Keratinocyte (primary cell): ENCODE data around the gene ASB10. TPM values are rescaled to one million over a fixed set of nuclear protein-coding genes. Genes with fewer than 3 reads are reported as not detected.

ENCODE experiments used
- DNase-seq: peaks from one replicate; pipeline ENCODE4 v3.0.0-alpha.2; 2011; ENCODE audit warnings: low read depth, missing footprints, low spot score
- FAIRE-seq: peaks from 2 replicates; lab custom pipeline; 2011; peaks lifted over from hg19 to GRCh38; lab: Jason Lieb, UNC
- H2AFZ ChIP-seq: 2 replicates; pipeline ENCODE4 v1.6.0; 2012; ENCODE audit warnings: low read length, control low read depth, inconsistent platforms; ENCODE audit not compliant: control insufficient read depth
- H3K27ac ChIP-seq: 2 replicates; pipeline ENCODE4 v1.5.1; 2011; ENCODE audit warnings: low read length; ENCODE audit not compliant: control insufficient read depth, insufficient read depth
- H3K27me3 ChIP-seq: 3 replicates; pipeline ENCODE4 v1.6.0; 2011; ENCODE audit warnings: low read length; ENCODE audit not compliant: control insufficient read depth, insufficient read depth; ENCODE audit errors: extremely low read depth
- H3K36me3 ChIP-seq, 2 experiments: 2 replicates in 1 of 2; 3 replicates in 1 of 2; pipeline ENCODE4 v1.5.1; 2011; ENCODE audit warnings: low read length in 2 of 2, mild to moderate bottlenecking in 1 of 2; ENCODE audit not compliant: control insufficient read depth in 2 of 2, insufficient read depth in 2 of 2; ENCODE audit errors: extremely low read depth in 1 of 2
- H3K4me1 ChIP-seq: 3 replicates; pipeline ENCODE4 v1.5.1; 2011; ENCODE audit warnings: low read length; ENCODE audit not compliant: control insufficient read depth, insufficient read depth; ENCODE audit errors: extremely low read depth
- H3K4me2 ChIP-seq: 3 replicates; pipeline ENCODE4 v1.6.0; 2011; ENCODE audit warnings: low read depth, low read length; ENCODE audit not compliant: control insufficient read depth, insufficient read depth; ENCODE audit errors: extremely low read depth
- H3K4me3 ChIP-seq, 3 experiments: fragments of 200-600 bp in 1 of 3; sonication (generic) in 1 of 3; 2 replicates in 2 of 3; 3 replicates in 1 of 3; pipeline ENCODE4 v1.5.1; 2011 to 2016; ENCODE audit warnings: low read length in 3 of 3, mild to moderate bottlenecking in 3 of 3, control low read depth in 2 of 3, inconsistent platforms in 1 of 3, low read depth in 1 of 3, mixed read lengths in 1 of 3, mixed run types in 1 of 3, moderate library complexity in 1 of 3; ENCODE audit not compliant: control insufficient read depth in 2 of 3, insufficient read depth in 2 of 3; ENCODE audit errors: extremely low read depth in 1 of 3
- H3K79me2 ChIP-seq: 2 replicates; pipeline ENCODE4 v1.6.0; 2012; ENCODE audit warnings: low read length; ENCODE audit not compliant: control insufficient read depth, insufficient read depth
- H3K9ac ChIP-seq: 3 replicates; pipeline ENCODE4 v1.6.0; 2011; ENCODE audit warnings: low read length; ENCODE audit not compliant: control insufficient read depth, insufficient read depth; ENCODE audit errors: extremely low read depth
- H3K9me1 ChIP-seq: 3 replicates; pipeline ENCODE4 v1.6.0; 2011; ENCODE audit warnings: low read length; ENCODE audit not compliant: control insufficient read depth, insufficient read depth; ENCODE audit errors: extremely low read depth
- H3K9me3 ChIP-seq: 2 replicates; pipeline ENCODE4 v1.5.1; 2012; ENCODE audit warnings: low read depth, low read length; ENCODE audit not compliant: control insufficient read depth
- H4K20me1 ChIP-seq: 3 replicates; pipeline ENCODE4 v1.6.0; 2011; ENCODE audit warnings: low read length; ENCODE audit not compliant: control insufficient read depth, insufficient read depth; ENCODE audit errors: extremely low read depth
- EZH2 ChIP-seq: IDR thresholded peaks from one replicate; pipeline ENCODE4 v1.6.1; 2012; ENCODE audit warnings: inconsistent platforms, mild to moderate bottlenecking, low read length, moderate library complexity
- dilution Hi-C: fragments of 300-500 bp; cut with MboI; formaldehyde crosslinking; loops from one replicate; pipeline ENCODE4 v1.7.0; 2020; ENCODE audit warnings: low sequenced_read_pairs; ENCODE audit not compliant: extremely low pct_ligation_motif_present
- polyA plus RNA-seq, 5 experiments: library from polyadenylated mRNA; depleted of rRNA in 3 of 5; stranded (reverse) in 3 of 5; stranded (forward) in 1 of 5; unstranded in 1 of 5; fragments of >200 nt; gene quantifications; 1 replicate in 1 of 5; 2 replicates in 3 of 5; 3 replicates in 1 of 5; pipeline versions ENCODE4 v1.2.1 to v1.2.3, GENCODE V29; 2011 to 2012; ENCODE audit warnings: missing spikeins in 2 of 5, low read depth in 1 of 5, low replicate concordance in 1 of 5
- TF ChIP-seq, protein P1 (sequence below), 3 experiments: IDR thresholded peaks in 1 of 3; conservative IDR thresholded peaks in 1 of 3; optimal IDR thresholded peaks in 1 of 3; 2 replicates in 2 of 3; 3 replicates in 1 of 3; pipeline versions ENCODE3 to v1.5.1; 2011; ENCODE audit warnings: low read length in 3 of 3, mild to moderate bottlenecking in 3 of 3, moderate library complexity in 2 of 3, control low read depth in 1 of 3, inconsistent platforms in 1 of 3; ENCODE audit not compliant: insufficient read depth in 2 of 3; ENCODE audit errors: extremely low read depth in 1 of 3

The ASB10 gene
- polyA plus RNA-seq, 1 donor (not counting 4 experiments of a cell fraction or from before 2014, with no cell fraction given): not detected

DNA sequence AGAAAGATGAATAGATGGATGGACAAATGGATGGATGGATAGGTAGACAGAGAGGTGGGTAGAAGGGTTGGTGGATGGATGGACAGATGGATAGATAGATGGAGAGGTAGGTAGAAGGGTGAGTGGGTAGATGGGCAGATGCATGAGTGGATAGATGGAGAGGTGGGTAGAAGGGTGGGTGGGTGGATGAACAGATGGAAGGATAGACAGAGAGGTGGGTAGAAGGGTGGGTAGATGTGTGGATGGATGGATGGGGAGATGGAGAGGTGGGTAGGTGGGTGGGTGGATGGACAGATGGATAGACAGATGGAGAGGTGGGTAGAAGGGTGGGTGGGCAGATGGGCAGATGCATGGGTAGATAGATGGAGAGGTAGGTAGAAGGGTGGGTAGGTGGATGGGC lies 10.9 kb upstream of the ASB10 start:
- FAIRE-seq (no peak), DNase-seq (no peak)
- Histone ChIP-seq H3K4me2 (no peak overlapping the region), H3K27ac (no peak overlapping the region), H3K4me3 (no peak overlapping the region), H3K9ac (no peak overlapping the region), H3K9me1 (no peaks in the 10 kb centered on the region), H3K9me3 (no peaks in the 10 kb centered on the region), H3K79me2 (no peaks in the 10 kb centered on the region), H3K4me1 (no peaks in the 10 kb centered on the region), H3K27me3 (peaks cover 49% of the 10 kb centered on the region), H4K20me1 (no peaks in the 10 kb centered on the region), H3K36me3 (no peaks in the 10 kb centered on the region), H2AFZ (no peak overlapping the region)
- no peak for TF ChIP-seq EZH2
- TF ChIP-seq, protein P1, sequence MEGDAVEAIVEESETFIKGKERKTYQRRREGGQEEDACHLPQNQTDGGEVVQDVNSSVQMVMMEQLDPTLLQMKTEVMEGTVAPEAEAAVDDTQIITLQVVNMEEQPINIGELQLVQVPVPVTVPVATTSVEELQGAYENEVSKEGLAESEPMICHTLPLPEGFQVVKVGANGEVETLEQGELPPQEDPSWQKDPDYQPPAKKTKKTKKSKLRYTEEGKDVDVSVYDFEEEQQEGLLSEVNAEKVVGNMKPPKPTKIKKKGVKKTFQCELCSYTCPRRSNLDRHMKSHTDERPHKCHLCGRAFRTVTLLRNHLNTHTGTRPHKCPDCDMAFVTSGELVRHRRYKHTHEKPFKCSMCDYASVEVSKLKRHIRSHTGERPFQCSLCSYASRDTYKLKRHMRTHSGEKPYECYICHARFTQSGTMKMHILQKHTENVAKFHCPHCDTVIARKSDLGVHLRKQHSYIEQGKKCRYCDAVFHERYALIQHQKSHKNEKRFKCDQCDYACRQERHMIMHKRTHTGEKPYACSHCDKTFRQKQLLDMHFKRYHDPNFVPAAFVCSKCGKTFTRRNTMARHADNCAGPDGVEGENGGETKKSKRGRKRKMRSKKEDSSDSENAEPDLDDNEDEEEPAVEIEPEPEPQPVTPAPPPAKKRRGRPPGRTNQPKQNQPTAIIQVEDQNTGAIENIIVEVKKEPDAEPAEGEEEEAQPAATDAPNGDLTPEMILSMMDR (optimal IDR thresholded peaks at IDR 0.05 in 1 of 3, IDR thresholded peaks at IDR 0.05 in 1 of 3, conservative IDR thresholded peaks at IDR 0.05 in 1 of 3; ENCODE audit: extremely low read depth in 1 of 3, insufficient read depth in 2 of 3, low read length in 3 of 3): no peak
- dilution Hi-C loops: no loop called here

DNA sequence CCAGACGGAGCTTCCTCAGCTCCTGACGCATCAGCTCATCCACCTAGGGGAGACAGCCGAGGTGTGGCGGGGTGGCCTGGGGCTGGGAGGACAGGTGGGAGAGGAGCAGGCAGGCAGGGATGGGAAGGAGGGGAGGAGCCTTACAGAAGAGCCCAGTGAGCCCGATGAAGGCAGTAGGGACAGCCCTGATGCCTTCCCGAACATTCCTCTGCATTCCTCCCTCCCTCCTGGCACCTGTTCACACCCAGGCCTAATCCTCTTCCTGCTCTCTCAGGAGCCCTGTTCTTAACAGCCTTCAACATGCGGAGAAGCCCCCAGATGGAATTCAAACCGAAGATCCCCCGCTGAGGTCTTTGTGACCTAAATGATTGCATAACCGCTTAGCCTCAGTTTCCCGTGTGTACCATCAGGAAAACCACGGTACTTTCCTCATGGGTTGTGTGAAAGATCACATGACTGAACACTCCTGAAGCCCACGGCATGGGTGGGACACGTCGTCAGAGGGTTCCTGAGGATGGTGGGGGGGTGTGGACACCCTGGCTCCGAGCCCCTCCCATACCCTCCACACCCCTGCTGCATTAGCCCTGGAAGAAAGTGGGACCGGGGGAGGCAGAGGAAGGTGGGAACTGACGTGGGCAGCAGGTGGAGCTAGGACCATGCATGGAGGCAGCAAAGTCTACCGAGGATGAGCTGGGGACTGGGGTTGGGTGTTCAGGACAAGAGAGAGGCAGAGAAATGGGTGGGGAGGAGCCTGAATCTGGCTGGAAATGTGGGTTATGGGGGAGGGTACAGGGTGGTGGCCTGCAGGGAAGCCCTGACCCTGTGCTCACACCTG lies 8.8 kb upstream of the ASB10 start:
- DNase-seq: no peak
- Histone ChIP-seq H3K36me3 (no peaks in the 10 kb centered on the region), H4K20me1 (no peaks in the 10 kb centered on the region), H3K4me3 (no peak overlapping the region), H3K27ac (no peak overlapping the region), H3K9ac (no peak overlapping the region), H3K27me3 (peaks cover 41% of the 10 kb centered on the region), H3K9me1 (no peaks in the 10 kb centered on the region), H3K9me3 (no peaks in the 10 kb centered on the region), H3K4me1 (no peaks in the 10 kb centered on the region), H2AFZ (no peak overlapping the region), H3K79me2 (no peaks in the 10 kb centered on the region), H3K4me2 (no peak overlapping the region)
- dilution Hi-C loops: no loop called here
- no peak for FAIRE-seq
- TF ChIP-seq EZH2: no peak
- TF ChIP-seq, protein P1 (optimal IDR thresholded peaks at IDR 0.05 in 1 of 3, IDR thresholded peaks at IDR 0.05 in 1 of 3, conservative IDR thresholded peaks at IDR 0.05 in 1 of 3; ENCODE audit: extremely low read depth in 1 of 3, insufficient read depth in 2 of 3, low read length in 3 of 3): no peak
